Adrenal gland (tissue), 5 donors: Measurements from ENCODE around the gene IGFBP5.

Source experiments
- POLR2A ChIP-seq, 2 donors: fragments of 450-650 bp; IDR thresholded peaks; one replicate each; pipeline ENCODE4 v1.6.1; 2017; ENCODE audit warnings: antibody characterized with exemption in 2 of 2, mild to moderate bottlenecking in 2 of 2, moderate library complexity in 1 of 2
- TF ChIP-seq, protein P1 (sequence below), 6 experiments: fragments of 450-650 bp in 4 of 6; fragments of 200-600 bp in 2 of 6; sonication (generic) in 1 of 6; IDR thresholded peaks; 1 replicate in 5 of 6; 2 replicates in 1 of 6; pipeline versions ENCODE4 v1.5.1 to v1.8.0; 2016 to 2021; ENCODE audit warnings: antibody characterized with exemption in 6 of 6, mild to moderate bottlenecking in 2 of 6, moderate library complexity in 1 of 6
- donor health status: DM: no; HTN: no; CAD: no.

DNA sequence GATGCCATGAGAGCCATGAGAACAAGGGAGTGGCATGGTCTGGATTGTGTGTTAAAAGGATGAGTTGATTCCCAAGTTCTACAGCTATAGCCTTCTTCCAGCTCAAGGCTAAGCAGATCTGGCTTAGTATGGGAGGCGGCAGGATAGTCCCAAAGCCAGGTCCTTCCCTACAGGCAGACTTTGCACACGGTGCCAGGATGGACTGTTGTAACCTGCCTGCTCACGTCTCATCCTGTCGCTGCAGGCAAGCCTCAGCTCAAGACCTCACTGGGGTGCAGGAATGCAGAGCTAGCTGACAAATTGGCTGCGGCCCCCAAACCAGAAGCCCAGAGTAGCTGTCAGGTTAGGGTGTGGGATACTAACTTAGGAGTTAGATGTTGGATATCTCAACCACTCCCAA is 28.8 kb upstream of the IGFBP5 start:
- TF ChIP-seq, protein P1, sequence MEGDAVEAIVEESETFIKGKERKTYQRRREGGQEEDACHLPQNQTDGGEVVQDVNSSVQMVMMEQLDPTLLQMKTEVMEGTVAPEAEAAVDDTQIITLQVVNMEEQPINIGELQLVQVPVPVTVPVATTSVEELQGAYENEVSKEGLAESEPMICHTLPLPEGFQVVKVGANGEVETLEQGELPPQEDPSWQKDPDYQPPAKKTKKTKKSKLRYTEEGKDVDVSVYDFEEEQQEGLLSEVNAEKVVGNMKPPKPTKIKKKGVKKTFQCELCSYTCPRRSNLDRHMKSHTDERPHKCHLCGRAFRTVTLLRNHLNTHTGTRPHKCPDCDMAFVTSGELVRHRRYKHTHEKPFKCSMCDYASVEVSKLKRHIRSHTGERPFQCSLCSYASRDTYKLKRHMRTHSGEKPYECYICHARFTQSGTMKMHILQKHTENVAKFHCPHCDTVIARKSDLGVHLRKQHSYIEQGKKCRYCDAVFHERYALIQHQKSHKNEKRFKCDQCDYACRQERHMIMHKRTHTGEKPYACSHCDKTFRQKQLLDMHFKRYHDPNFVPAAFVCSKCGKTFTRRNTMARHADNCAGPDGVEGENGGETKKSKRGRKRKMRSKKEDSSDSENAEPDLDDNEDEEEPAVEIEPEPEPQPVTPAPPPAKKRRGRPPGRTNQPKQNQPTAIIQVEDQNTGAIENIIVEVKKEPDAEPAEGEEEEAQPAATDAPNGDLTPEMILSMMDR (IDR thresholded peaks at IDR 0.05) = no peak
- no peak for TF ChIP-seq POLR2A (IDR thresholded peaks at IDR 0.05)
